HEK293 (cell line): Measurements from ENCODE around the gene ARHGAP27.

Experiments used
- CTCF ChIA-PET: fragments of 350-600 bp; formaldehyde crosslinking; extraction: SDS; loops from one replicate; lab custom pipeline; 2021; ENCODE audit warnings: antibody characterized with exemption; lab: Yijun Ruan, JAX
- POLR2A ChIA-PET: fragments of 300-600 bp; formaldehyde crosslinking; extraction: SDS; loops from one replicate; lab custom pipeline; 2020; ENCODE audit warnings: antibody characterized with exemption, inconsistent platforms; lab: Yijun Ruan, JAX
- H3K27ac ChIP-seq: fragments of 200-500 bp; sonication (Bioruptor generic); 2 replicates; pipeline ENCODE4 v1.5.1; 2014; ENCODE audit warnings: low read depth, low read length, control low read depth, inconsistent platforms; ENCODE audit errors: extremely low read depth
- H3K36me3 ChIP-seq, 2 experiments: fragments of 200-500 bp in 1 of 2; sonication (Bioruptor generic) in 1 of 2; 1 replicate in 1 of 2; 2 replicates in 1 of 2; pipeline ENCODE4 v1.5.1; 2014 to 2017; ENCODE audit warnings: inconsistent platforms in 2 of 2, low read length in 2 of 2; ENCODE audit not compliant: control insufficient read depth in 2 of 2, insufficient read depth in 1 of 2
- H3K4me1 ChIP-seq: fragments of 200-500 bp; sonication (Bioruptor generic); 2 replicates; pipeline ENCODE4 v1.5.1; 2014; ENCODE audit warnings: mild to moderate bottlenecking, low read length, inconsistent platforms; ENCODE audit not compliant: control insufficient read depth, insufficient read depth
- H3K4me3 ChIP-seq: 2 replicates; pipeline ENCODE4 v1.5.1; 2011; ENCODE audit warnings: low read depth, mild to moderate bottlenecking, control low read depth, low read length, moderate library complexity
- H3K9me3 ChIP-seq: fragments of 200-500 bp; sonication (Bioruptor generic); 2 replicates; pipeline ENCODE4 v1.5.1; 2014; ENCODE audit warnings: low read depth, low read length, inconsistent platforms; ENCODE audit not compliant: control insufficient read depth, insufficient read depth
- HIC1 ChIP-seq: fragments of 450-650 bp; formaldehyde crosslinking; IDR thresholded peaks from 2 replicates; pipeline ENCODE4 v1.5.1; 2016; ENCODE audit warnings: missing biosample characterization, missing genetic modification characterization
- HOXC10 ChIP-seq: sonication (generic); formaldehyde crosslinking; IDR thresholded peaks from 2 replicates; pipeline ENCODE4 v1.8.1; 2023; ENCODE audit warnings: mild to moderate bottlenecking, missing genetic modification reagents
- KLF1 ChIP-seq: fragments of 450-650 bp; formaldehyde crosslinking; IDR thresholded peaks from 2 replicates; pipeline ENCODE4 v1.5.1; 2016; ENCODE audit warnings: missing biosample characterization, missing genetic modification characterization
- OVOL3 ChIP-seq: fragments of 450-650 bp; formaldehyde crosslinking; IDR thresholded peaks from 2 replicates; pipeline ENCODE4 v1.5.1; 2016; ENCODE audit warnings: missing biosample characterization, missing genetic modification characterization
- PATZ1 ChIP-seq: fragments of 450-650 bp; formaldehyde crosslinking; IDR thresholded peaks from 2 replicates; pipeline ENCODE4 v1.5.1; 2016; ENCODE audit warnings: missing biosample characterization, missing genetic modification characterization
- RBAK ChIP-seq: fragments of 450-650 bp; formaldehyde crosslinking; IDR thresholded peaks from 2 replicates; pipeline ENCODE4 v1.5.1; 2016; ENCODE audit warnings: missing biosample characterization, missing genetic modification characterization
- ZBTB1 ChIP-seq: fragments of 450-650 bp; formaldehyde crosslinking; IDR thresholded peaks from 2 replicates; pipeline ENCODE4 v1.5.1; 2016; ENCODE audit warnings: missing biosample characterization, missing genetic modification characterization
- ZNF146 ChIP-seq: fragments of 450-650 bp; formaldehyde crosslinking; IDR thresholded peaks from 2 replicates; pipeline ENCODE4 v1.5.1; 2016; ENCODE audit warnings: missing biosample characterization, missing genetic modification characterization
- ZNF350 ChIP-seq: fragments of 450-650 bp; formaldehyde crosslinking; IDR thresholded peaks from 2 replicates; pipeline ENCODE4 v1.5.0; 2017; ENCODE audit warnings: missing biosample characterization, mild to moderate bottlenecking, missing genetic modification characterization
- ZNF529 ChIP-seq: fragments of 450-650 bp; formaldehyde crosslinking; IDR thresholded peaks from 2 replicates; pipeline ENCODE4 v1.5.1; 2017; ENCODE audit warnings: missing genetic modification characterization, missing biosample characterization; ENCODE audit not compliant: insufficient replicate concordance
- ZNF549 ChIP-seq: fragments of 450-650 bp; IDR thresholded peaks from 2 replicates; pipeline ENCODE4 v1.5.1; 2018; ENCODE audit warnings: missing biosample characterization, missing genetic modification characterization, mild to moderate bottlenecking, inconsistent platforms, moderate library complexity
- ZNF600 ChIP-seq: fragments of 450-650 bp; formaldehyde crosslinking; IDR thresholded peaks from 2 replicates; pipeline ENCODE4 v1.5.1; 2016; ENCODE audit warnings: missing biosample characterization, missing genetic modification characterization
- ZNF621 ChIP-seq: fragments of 450-650 bp; formaldehyde crosslinking; IDR thresholded peaks from 2 replicates; pipeline ENCODE4 v1.5.1; 2017; ENCODE audit warnings: missing biosample characterization, missing genetic modification characterization
- ZNF704 ChIP-seq: fragments of 450-650 bp; formaldehyde crosslinking; IDR thresholded peaks from 2 replicates; pipeline ENCODE4 v1.5.1; 2016; ENCODE audit warnings: missing biosample characterization, missing genetic modification characterization
- ZSCAN18 ChIP-seq: fragments of 450-650 bp; formaldehyde crosslinking; IDR thresholded peaks from 2 replicates; pipeline ENCODE4 v1.5.1; 2016; ENCODE audit warnings: missing biosample characterization, missing genetic modification characterization

The ARHGAP27 gene

GRCh38 chr17:45440161-45440778, 7.6 kb upstream of the ARHGAP27 start (continued):
- TF ChIP-seq PATZ1 (tag by site-specific recombination) (peak; percentile 26; the same call in 1 of the 2 replicates), ZNF549 (tag by site-specific recombination) (no peak)

GRCh38 chr17:45438931-45439610, 6.4 kb upstream of the ARHGAP27 start:
- no peak for TF ChIP-seq ZNF529 (tag by site-specific recombination)
- no peak for TF ChIP-seq ZNF146 (tag by site-specific recombination)
- TF ChIP-seq KLF1 (tag by site-specific recombination), result 0 out of 2 replicates have a peak, but pooled peaks have one; percentile 13
- ChIA-PET CTCF (interaction anchor here (1.1 kb wide), 1 partner anchor 14 kb away, joined by 4 read pairs; no protein-coding TSS in a partner anchor), POLR2A (no interaction called here)
- H3K9me3 ChIP-seq, result no peaks in the 10 kb centered on the region
- no peak overlapping the region for H3K4me3 ChIP-seq
- peaks cover 0 to 27% of the 10 kb centered on the region in 2 experiments; a peak in 2 of 3 replicates for H3K36me3 ChIP-seq
- no peak overlapping the region for H3K27ac ChIP-seq
- no peaks in the 10 kb centered on the region; the same call in 1 of the 2 replicates for H3K4me1 ChIP-seq

- ChIA-PET POLR2A (no interaction called here), CTCF (interaction anchor here (0.6 kb wide), 1 partner anchor 38 kb away, joined by 3 read pairs; no protein-coding TSS in a partner anchor)
- H3K4me1 ChIP-seq, result no peaks in the 10 kb centered on the region; the same call in 1 of the 2 replicates
Measured at GRCh38 chr17:45437465-45438283, 5.0 kb upstream of the ARHGAP27 start.

More at GRCh38 chr17:45437465-45438283, 5.0 kb upstream of the ARHGAP27 start:
- TF ChIP-seq ZNF704 (no peak), ZNF600 (tag by site-specific recombination) (peak; percentile 91), OVOL3 (tag by site-specific recombination) (no peak), ZSCAN18 (no peak), ZNF350 (no peak), ZNF621 (tag by site-specific recombination) (no peak), RBAK (no peak), ZBTB1 (tag by site-specific recombination) (no peak), HIC1 (tag by site-specific recombination) (0 out of 2 replicates have a peak, but pooled peaks have one; percentile 13), HOXC10 (no peak)
- TF ChIP-seq, all 188 proteins: peak for 2
- no peak overlapping the region for H3K4me3 ChIP-seq
- no peak overlapping the region for H3K27ac ChIP-seq
- H3K9me3 ChIP-seq, result no peaks in the 10 kb centered on the region
- peaks cover 0 to 27% of the 10 kb centered on the region in 2 experiments; a peak in 2 of 3 replicates for H3K36me3 ChIP-seq
